A673 (cell line): ENCODE data around the gene CAPN7. TPM values are rescaled to one million over a fixed set of nuclear protein-coding genes. Genes with fewer than 3 reads are reported as not detected.

Source experiments
- BruUV-seq: library from RNA; stranded (reverse); fragments of 400-500 nt; replicated peaks from 2 replicates; lab custom pipeline; 2021; lab: Mats Ljungman, UMichigan
- CTCF ChIA-PET: fragments of 300-600 bp; sonication (Branson Sonifier 250); formaldehyde crosslinking; loops from one replicate; lab custom pipeline; 2022; ENCODE audit warnings: antibody characterized with exemption; lab: Charles Lee
- POLR2A ChIA-PET: fragments of 300-600 bp; sonication (Branson Sonifier 250); formaldehyde crosslinking; loops from one replicate; lab custom pipeline; 2022; ENCODE audit warnings: antibody characterized with exemption; ENCODE audit not compliant: low non-redundant PET; lab: Charles Lee
- DNase-seq: peaks from one replicate; pipeline ENCODE4 v3.0.0-alpha.2; 2015; ENCODE audit warnings: low spot score
- H3K27ac ChIP-seq: fragments of 200-600 bp; sonication (generic); 2 replicates; pipeline ENCODE4 v1.5.1; 2016; ENCODE audit warnings: mixed run types, low read depth, mild to moderate bottlenecking, mixed read lengths, antibody characterized with exemption, low read length; ENCODE audit not compliant: poor library complexity, severe bottlenecking
- H3K27me3 ChIP-seq: fragments of 200-600 bp; sonication (generic); replicated peaks from 2 replicates; pipeline ENCODE4 v1.6.1; 2017; ENCODE audit warnings: mixed run types, low read depth, mild to moderate bottlenecking, mixed read lengths, antibody characterized with exemption, low read length; ENCODE audit not compliant: insufficient read depth, poor library complexity
- H3K36me3 ChIP-seq: fragments of 200-600 bp; sonication (generic); 2 replicates; pipeline ENCODE4 v1.6.1; 2016; ENCODE audit warnings: mixed run types, mild to moderate bottlenecking, mixed read lengths, antibody characterized with exemption, low read length; ENCODE audit not compliant: insufficient read depth, poor library complexity, severe bottlenecking
- H3K4me1 ChIP-seq: fragments of 200-600 bp; sonication (generic); 2 replicates; pipeline ENCODE4 v1.6.1; 2017; ENCODE audit warnings: mixed run types, mild to moderate bottlenecking, mixed read lengths, antibody characterized with exemption, low read length; ENCODE audit not compliant: insufficient read depth, poor library complexity, severe bottlenecking
- H3K4me3 ChIP-seq: fragments of 200-600 bp; sonication (generic); 2 replicates; pipeline ENCODE4 v1.5.1; 2016; ENCODE audit warnings: low read depth, mixed run types, mild to moderate bottlenecking, mixed read lengths, low read length; ENCODE audit not compliant: poor library complexity, severe bottlenecking
- H3K9me3 ChIP-seq: fragments of 200-600 bp; sonication (generic); 2 replicates; pipeline ENCODE4 v1.6.1; 2016; ENCODE audit warnings: mixed run types, low read depth, mild to moderate bottlenecking, mixed read lengths, antibody characterized with exemption, low read length; ENCODE audit not compliant: poor library complexity, severe bottlenecking
- EZH2 ChIP-seq: fragments of 200-600 bp; sonication (generic); IDR thresholded peaks from 2 replicates; pipeline ENCODE4 v1.6.1; 2017; ENCODE audit warnings: borderline replicate concordance, low read depth, mild to moderate bottlenecking, mixed read lengths, antibody characterized with exemption, low read length; ENCODE audit not compliant: poor library complexity, severe bottlenecking
- intact Hi-C: fragments of 100-400 bp; cut with micrococcal nuclease; formaldehyde crosslinking; loops from one replicate; pipeline ENCODE4 v1.10.0; 2022; ENCODE audit not compliant: unreplicated experiment
- total RNA-seq: library from RNA; stranded (reverse); gene quantifications from 2 replicates; pipeline ENCODE4 v1.2.3, GENCODE V29; 2021
- TF ChIP-seq, protein P1 (sequence below): fragments of 300-800, 200-600 bp; sonication (generic); conservative IDR thresholded peaks from 2 replicates; pipeline ENCODE4 v1.5.1; 2017; ENCODE audit warnings: low read depth, mild to moderate bottlenecking, antibody characterized with exemption, low read length, moderate library complexity, mixed read lengths

CAPN7 gene
- total RNA-seq, 1 experiment from 2014 or later, result 38.6 TPM

- CTCF ChIA-PET, result no interaction called here
- Histone ChIP-seq H3K4me3 (no peak overlapping the region), H3K9me3 (no peaks in the 10 kb centered on the region), H3K27ac (no peak overlapping the region), H3K36me3 (no peaks in the 10 kb centered on the region), H3K4me1 (no peaks in the 10 kb centered on the region), H3K27me3 (no peaks in the 10 kb centered on the region)
- no TSS peak for BruUV-seq
- TF ChIP-seq, protein P1, sequence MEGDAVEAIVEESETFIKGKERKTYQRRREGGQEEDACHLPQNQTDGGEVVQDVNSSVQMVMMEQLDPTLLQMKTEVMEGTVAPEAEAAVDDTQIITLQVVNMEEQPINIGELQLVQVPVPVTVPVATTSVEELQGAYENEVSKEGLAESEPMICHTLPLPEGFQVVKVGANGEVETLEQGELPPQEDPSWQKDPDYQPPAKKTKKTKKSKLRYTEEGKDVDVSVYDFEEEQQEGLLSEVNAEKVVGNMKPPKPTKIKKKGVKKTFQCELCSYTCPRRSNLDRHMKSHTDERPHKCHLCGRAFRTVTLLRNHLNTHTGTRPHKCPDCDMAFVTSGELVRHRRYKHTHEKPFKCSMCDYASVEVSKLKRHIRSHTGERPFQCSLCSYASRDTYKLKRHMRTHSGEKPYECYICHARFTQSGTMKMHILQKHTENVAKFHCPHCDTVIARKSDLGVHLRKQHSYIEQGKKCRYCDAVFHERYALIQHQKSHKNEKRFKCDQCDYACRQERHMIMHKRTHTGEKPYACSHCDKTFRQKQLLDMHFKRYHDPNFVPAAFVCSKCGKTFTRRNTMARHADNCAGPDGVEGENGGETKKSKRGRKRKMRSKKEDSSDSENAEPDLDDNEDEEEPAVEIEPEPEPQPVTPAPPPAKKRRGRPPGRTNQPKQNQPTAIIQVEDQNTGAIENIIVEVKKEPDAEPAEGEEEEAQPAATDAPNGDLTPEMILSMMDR, result no peak
- no peak for TF ChIP-seq EZH2
- no peak for DNase-seq
- intact Hi-C loops, result no loop called here
- POLR2A ChIA-PET, result no interaction called here
Observed at GRCh38 chr3:15301761-15302160, 95.7 kb downstream of the CAPN7 start.

Other genes starting within 250 kb of the CAPN7 start
- 75.5 and 91.3 TPM in 2 replicates for gene MRPS25, start 140.9 kb upstream of the CAPN7 start, total RNA-seq
- gene RBSN, start 107.1 kb upstream of the CAPN7 start, total RNA-seq, result 31.2 and 35.2 TPM in 2 replicates
- gene SH3BP5, start 126.3 kb downstream of the CAPN7 start, total RNA-seq, result 20.3 and 22.5 TPM in 2 replicates
- 24.4 and 25.7 TPM in 2 replicates for gene METTL6, start 221.3 kb downstream of the CAPN7 start, total RNA-seq
- 28.7 and 29.0 TPM in 2 replicates for gene EAF1, start 221.4 kb downstream of the CAPN7 start, total RNA-seq